Measurements from ENCODE around the gene NCOA6.
"Not testable (repeated sequence)": the region's sequence is repeated elsewhere in the genome, so short reads cannot be mapped to it uniquely, and the experiment has no call there.

NCOA6 gene

GRCh38 chr20:34773726-34774125 lies 51.7 kb downstream of the NCOA6 start:
- DNase-seq: no peak

DNA sequence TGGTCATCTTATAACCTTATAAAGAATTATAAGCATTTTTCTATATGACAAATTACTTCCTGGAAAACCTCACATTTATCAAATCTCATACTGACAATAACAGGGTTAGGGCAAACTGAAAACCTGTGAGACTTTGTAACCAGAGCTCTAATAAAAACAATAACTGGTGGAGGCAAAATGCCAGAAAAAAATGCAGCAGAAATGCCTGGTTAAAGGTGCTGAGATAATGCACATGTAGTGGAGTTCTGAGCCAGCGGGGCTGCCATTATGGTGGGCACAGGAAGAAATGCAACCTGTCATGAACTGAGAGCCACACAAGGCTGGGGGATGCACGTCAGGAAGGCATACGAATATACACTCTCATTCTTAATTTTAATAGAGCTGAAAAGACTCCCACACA lies 53.0 kb downstream of the NCOA6 start:
- no peak for DNase-seq

GRCh38 chr20:34771680-34772081 lies 53.8 kb downstream of the NCOA6 start:
- DNase-seq: no peak

GRCh38 chr20:34768096-34768495 lies 57.4 kb downstream of the NCOA6 start:
- DNase-seq: peak; percentile 19

DNA sequence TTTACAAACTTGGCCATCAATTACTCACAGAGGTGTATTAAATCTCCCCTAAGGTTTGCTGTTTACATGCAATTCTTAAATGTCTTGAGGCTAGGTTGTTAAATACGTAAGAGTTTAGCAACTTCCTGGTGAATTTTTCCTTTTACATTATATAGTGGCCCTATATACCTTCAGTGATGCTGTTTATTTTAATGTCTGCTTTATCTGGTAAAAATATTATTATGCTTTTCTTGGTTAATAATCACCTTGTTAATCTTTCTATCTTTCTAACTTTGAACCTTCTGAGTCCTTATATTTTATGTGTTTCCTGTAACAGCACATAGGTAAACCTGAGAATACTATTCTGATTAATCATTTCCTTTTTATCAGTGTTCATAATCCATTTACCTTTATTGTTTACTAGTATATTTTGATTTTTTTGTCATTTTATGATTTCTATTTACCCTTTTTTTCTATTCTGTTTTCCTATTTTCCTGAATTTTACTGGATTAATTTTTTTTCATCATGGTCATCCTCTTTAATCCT lies 63.4 kb downstream of the NCOA6 start:
- DNase-seq: no peak

GRCh38 chr20:34755367-34755766 lies 70.1 kb downstream of the NCOA6 start:
- DNase-seq: no peak

GRCh38 chr20:34754611-34755010 lies 70.8 kb downstream of the NCOA6 start:
- DNase-seq: no peak

DNA sequence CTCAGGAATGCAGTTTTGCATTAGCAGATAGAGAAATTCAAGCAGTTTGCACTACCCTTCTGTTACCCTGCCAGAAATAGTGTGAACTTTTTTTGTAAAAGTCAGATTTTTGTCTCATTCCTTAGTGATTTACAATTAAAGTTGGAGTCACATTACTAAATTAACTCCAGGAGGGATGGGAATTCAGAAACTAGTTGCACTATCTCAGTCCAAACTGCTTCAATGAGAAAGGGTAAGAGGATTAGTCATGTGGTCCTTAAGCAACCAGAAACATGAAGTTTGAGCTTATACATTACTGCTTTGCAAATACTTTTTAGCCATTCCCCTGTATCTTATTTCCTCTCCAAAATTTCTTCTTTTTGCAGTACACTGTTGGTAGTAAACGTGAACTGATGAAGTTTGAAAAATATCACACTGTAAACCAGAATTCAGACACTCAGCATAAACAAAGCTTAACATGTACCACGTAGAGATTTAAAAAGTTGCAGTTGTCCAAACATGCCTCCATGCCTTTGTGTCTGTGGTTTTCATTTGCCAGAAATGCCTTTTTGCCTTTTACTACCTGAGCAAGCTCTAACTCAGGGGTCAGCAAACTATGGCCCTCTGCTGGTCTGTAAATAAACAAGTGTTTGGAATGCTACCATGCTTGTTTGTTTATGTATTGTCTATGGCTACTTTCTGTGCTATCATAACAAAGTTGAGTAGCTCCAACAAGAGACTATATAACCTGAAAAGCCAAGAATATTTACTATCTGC lies 71.6 kb downstream of the NCOA6 start:
- no peak for DNase-seq

DNA sequence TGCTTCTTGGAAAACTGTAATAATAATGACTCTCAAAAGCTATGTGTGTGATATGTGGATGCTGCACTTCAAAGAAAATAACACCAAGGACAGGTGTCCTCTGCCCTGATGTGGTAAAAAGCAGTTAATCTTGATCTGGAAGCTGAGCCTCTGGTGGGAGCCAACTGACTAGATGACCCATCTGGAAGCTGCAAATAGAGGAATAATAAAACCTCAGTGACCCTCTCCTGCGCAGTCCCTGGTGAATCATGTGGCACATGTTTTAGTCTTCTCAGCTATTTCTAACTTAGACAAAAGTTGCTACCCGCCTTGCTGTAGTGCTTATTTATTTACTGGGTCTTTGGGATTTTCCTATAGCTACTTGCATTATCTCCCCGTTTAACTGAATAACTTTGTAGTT lies 74.0 kb downstream of the NCOA6 start:
- DNase-seq: no peak

- no peak for DNase-seq
Observed at GRCh38 chr20:34750484-34750883, 75.0 kb downstream of the NCOA6 start.

GRCh38 chr20:34748709-34749108 lies 76.7 kb downstream of the NCOA6 start:
- DNase-seq: no peak

DNA sequence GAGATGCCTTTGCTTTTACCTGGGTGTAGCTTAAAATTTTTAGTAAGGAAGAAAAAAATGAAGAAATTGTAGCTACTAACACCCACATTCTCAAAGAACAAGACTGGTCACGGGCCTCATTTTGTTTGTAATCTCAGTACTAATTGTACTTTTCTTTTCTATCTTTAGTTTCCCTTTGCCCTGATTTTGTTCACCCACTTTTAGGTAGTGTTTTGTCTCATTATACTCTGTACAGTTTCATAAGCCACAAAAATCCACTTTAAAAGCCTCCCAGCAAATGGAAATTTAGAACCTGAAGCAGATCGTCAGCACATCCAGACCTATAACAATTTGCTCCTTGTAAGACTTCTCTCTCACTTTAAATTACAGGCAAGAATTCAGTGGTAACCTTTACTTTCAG lies 78.0 kb downstream of the NCOA6 start:
- no peak for DNase-seq

GRCh38 chr20:34746674-34747073 lies 78.8 kb downstream of the NCOA6 start:
- DNase-seq: no peak

GRCh38 chr20:34744847-34745246 lies 80.6 kb downstream of the NCOA6 start:
- DNase-seq: no peak

DNA sequence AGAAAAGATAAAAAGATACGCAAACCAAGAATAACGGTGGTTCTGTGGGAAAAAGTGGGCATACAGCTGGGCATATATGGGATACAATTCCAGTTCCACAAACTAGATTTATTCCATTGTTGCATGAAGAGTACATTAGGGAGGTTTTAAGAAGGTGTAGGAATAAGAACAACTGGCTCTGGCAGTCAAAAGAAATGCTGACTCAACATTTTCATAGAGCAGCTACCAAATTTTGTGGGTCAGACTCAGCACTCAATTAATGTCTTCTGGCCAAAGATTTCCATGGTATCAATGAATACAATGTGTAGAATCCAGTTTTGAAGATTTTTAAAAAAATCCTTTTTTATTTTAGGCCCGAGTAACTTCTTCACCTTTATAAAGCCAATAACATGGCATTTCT lies 81.1 kb downstream of the NCOA6 start:
- DNase-seq: no peak

- no peak for DNase-seq
Observed at GRCh38 chr20:34743039-34743438, 82.4 kb downstream of the NCOA6 start.

GRCh38 chr20:34736106-34736735 lies 89.2 kb downstream of the NCOA6 start:
- DNase-seq: no peak

GRCh38 chr20:34732523-34732922 lies 92.9 kb downstream of the NCOA6 start:
- no peak for DNase-seq

- no peak for DNase-seq
Observed at GRCh38 chr20:34729416-34729815, 96.0 kb downstream of the NCOA6 start.

GRCh38 chr20:34724172-34724571 lies 101.3 kb downstream of the NCOA6 start:
- no peak for DNase-seq

- not testable (repeated sequence) for DNase-seq
Observed at GRCh38 chr20:34722560-34722959, 102.9 kb downstream of the NCOA6 start.

- no peak for DNase-seq
Observed at GRCh38 chr20:34720266-34720665, 105.2 kb downstream of the NCOA6 start.

DNA sequence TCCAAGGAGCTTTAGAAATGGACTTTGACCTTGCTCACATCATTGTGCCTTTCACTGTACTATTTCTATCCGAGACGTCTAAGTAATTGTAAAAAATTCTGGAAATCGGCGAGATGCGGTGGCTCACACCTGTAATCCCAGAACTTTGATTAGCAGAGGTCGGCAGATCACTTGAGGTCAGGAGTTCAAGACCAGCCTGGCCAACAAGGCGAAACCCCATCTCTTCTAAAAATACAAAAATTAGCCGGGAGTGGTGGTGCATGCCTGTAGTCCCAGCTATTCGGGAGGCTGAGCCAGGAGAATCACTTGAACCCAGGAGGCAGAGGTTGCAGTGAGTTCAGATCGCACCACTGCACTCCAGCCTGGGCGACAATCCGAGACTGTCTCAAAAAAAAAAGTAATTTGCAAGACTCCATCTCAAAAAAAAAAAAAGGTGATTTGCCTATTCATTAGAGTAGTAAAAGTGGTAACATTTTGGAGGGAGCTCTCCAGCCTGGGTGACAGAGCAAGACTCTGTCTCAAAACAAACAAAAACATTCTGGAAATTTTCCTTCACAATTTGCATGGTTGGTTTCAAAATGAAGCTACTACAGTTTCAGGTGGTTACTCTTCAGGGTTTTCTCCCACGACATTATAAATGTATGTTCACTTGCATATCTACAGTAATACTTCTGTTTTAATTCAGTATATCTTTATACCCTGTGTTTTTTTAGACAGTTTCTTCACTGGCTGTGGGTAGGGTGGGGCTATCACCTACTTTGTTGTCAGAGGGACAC lies 106.0 kb downstream of the NCOA6 start:
- not testable (repeated sequence) for DNase-seq

All from T1000 (cell line).